GM18526 (cell line): ENCODE measurements around the gene KATNAL2.

Experiments used
- POLR2A ChIP-seq: IDR thresholded peaks from 3 replicates; pipeline ENCODE4 v1.6.1; 2011; ENCODE audit not compliant: insufficient read length; ENCODE audit errors: extremely low read depth

The KATNAL2 gene, protein sequence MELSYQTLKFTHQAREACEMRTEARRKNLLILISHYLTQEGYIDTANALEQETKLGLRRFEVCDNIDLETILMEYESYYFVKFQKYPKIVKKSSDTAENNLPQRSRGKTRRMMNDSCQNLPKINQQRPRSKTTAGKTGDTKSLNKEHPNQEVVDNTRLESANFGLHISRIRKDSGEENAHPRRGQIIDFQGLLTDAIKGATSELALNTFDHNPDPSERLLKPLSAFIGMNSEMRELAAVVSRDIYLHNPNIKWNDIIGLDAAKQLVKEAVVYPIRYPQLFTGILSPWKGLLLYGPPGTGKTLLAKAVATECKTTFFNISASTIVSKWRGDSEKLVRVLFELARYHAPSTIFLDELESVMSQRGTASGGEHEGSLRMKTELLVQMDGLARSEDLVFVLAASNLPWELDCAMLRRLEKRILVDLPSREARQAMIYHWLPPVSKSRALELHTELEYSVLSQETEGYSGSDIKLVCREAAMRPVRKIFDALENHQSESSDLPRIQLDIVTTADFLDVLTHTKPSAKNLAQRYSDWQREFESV

DNA sequence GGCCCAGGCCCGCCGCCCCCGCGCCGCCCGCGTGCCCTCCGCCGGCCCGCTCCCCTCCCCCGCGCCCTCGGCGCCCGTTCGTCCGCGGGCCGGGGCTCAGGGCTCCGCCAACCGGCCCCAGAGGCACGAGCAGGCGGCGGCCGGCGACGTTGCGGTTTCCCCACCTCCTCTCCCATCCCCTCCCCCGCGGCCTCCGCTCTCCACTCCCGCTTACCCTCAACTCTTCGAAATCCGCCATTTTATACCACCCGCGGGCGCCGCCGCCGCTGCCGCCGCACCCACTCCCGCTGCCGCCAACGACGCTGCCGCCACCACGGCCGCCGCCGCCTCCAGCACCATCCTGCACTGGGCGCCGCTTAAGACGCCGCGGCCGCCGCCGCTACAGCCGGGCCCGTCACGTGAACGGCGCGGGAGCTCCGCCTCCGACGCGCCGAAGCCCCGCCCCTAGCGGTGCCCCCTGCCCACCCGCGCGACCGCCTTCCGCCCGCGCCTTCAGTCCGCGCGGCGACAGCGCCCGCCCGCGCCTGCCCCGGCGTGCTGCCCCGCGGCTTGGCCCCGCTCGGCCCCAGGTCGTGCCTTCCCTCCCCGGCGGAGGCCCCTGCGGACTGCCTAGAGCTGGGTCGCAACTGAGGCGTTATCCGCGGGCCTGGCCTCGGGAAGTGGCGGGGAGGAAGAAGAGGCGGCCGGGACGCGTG lies at the start of gene KATNAL2, which contains the start of gene PIAS2:
KATNAL2 (plus strand) TSS at position 495 of the 695 bp plus-strand sequence. CDS start 29,271 bp downstream, outside the sequence.
PIAS2 (minus strand) TSS at position 400 of the 695 bp plus-strand sequence; CDS start at position 238, 162 bp downstream.
- TF ChIP-seq POLR2A = peak; percentile 93

DNA sequence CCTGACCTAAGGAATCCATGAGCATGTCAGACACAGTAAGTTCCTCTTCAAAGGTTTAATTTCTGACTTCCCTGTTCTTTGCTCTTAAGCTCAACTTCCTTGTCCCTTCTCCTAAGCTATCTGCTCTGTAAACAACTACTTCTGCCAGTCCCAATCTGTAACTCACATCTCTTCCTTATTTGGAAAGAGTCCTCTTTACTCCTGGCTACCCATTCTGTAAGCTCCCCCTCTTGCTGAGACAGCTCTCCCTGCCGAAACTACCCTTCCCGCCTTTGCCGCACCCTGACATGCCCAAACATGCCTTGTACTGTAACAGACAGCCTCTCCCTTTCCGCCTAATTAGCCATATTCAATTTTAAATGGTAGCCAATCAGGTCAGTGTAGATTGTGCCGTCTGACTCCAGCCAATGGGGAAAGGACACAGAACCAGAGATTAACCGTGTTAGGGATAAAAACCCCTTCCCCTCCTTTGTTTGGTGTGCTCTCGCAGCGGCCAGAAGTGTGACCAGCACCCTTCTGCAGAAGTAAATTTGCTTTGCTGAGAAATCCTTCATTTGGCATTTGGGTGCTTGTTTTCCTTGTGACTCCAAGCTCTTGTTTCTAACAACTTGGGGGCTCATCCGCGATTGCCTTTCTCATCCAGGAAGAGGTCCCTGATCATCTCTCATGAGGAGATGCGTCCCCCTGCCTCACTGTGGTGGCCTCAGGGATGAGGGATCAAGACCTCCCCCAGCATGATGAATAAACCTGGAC lies 49.1 kb upstream of the KATNAL2 start:
- TF ChIP-seq POLR2A = no peak

DNA sequence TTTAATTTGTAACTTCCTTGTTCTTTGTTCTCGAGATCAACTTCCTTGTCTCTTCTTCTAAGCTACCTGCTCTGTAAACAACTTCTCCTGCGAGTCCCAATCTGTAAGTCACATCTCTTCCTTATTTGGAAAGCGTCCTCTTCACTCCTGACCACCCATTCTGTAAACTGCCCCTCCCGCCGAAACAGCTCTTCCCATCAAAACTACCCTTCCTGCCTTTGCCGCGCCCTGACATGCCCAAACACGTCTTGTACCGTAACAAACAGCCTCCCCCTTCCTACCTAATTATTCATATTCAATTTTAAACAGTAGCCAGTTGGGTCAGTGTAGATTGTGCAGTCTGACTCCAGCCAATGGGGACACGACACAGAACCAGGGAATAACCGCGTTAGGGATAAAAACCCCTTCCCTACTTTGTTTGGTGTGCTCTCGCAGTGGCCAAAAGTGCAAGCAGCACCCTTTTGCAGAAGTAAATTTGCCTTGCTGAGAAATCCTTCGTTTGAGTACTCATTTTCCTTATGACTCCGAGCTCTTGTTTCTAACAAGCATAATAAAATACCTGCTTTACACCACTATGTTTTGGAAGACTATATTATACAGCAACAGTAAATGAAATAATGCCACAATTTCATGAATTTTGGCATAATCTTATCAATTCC lies 39.9 kb upstream of the KATNAL2 start:
- no peak for TF ChIP-seq POLR2A

DNA sequence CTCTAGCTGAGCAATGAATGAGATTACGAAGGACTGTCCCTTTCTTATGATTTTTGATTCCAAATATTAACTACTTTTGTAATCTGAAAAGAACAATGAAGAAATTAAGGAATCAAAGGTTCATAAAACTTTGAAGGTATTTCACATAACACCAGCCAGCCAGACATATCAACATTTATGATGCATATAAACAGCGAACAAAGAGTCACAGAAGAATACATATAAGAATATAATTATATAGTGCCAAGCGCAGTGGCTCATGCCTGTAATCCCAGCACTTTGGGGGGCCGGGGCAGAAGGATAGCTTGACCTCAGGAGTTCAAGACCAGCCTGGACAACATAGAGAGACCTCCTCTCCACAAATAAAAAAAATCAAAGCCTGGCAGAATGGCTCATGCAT lies 34.2 kb upstream of the KATNAL2 start:
- TF ChIP-seq POLR2A = no peak

DNA sequence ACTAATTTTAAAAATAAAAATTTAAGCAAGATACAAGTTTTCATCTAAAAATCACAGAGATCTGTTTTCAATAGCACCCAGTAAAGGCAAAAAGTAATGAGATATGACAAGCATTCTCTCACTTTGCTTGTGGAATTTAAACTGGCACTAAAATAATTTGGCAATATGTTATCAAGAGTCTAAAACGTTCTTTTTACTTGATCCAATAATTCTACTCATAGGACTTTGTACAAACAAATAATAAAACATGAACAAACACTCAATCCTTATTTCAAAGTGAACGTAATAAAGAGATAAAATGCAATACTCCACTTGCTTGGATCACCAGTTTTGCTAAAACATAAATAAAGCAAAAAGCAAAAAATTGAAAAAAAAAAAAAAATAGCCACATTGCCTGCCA lies 30.5 kb upstream of the KATNAL2 start:
- no peak for TF ChIP-seq POLR2A

DNA sequence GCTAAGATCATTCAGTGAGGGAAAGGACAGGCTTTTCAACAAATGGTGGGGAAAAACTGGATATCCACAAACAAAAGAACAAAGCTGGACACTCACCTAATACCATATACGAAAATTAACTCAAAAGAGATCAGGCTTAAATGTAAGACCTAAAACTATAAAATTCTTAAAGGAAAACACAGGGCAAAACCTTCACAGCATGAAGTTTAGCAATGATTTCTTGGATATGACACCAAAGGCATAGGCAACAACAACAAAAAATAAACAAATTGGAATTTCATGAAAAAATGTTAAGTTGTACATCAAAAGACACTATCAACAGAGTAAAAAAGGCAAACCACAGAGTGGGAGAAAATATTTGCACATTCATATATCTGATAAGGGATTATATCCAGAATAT lies 28.4 kb upstream of the KATNAL2 start:
- TF ChIP-seq POLR2A = no peak

DNA sequence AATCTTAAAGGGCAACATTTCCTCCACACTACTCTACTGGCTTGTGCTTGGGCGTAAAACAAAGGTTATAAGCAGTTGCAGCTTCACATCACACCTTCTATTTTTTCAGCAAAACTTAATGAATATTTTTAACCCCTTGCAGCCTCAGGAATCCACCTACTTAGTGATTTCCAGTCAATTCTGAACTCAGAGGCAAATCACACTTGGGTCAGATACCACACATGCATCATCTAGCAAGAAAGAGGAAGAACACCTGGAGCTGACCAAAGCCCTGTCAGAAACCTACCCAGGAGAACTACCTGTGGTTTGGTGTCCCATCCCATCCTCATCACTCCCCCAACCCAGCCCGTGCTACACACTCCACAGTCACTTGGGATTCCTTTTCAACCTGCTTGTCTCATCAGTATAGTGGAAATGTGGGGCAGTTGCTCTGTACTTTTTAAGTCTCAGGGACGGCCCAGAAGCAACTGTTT lies 25.6 kb upstream of the KATNAL2 start:
- no peak for TF ChIP-seq POLR2A

DNA sequence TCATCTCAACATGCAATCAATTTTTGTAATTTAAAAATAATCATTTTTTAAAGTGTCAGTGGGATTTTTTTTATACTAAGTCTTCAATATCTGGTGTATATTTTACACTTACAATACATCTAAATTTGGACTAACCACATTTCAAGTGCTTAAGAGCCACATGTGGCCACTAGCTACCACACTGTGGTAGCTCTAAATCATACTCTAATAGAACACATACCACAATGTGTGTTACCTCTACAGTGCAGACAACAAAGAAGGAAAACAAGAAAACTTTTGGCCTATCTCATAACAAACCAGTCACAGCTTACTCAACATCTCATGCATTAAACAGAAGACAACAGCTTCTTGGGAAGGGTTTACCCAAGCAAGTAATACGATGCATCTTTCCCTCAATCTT lies 24.6 kb upstream of the KATNAL2 start:
- TF ChIP-seq POLR2A = no peak

DNA sequence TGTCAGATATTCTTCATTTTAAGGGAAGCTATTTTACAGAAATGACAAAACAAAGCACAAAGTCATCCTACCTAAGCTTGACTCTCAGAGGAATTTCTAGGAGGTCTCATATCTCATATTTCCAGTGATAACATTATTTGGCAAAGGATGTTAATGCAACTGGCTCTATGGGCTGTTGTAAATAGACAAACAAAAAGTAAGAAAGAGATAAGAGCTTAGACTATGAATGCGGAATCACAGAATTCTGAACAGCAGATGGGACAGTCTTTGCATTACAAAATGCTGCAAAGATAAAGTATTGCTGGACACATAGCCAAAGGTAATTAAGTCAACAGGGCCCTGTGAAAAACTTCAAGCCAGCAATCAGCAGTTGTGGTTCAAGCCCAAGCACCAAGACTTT lies 24.0 kb upstream of the KATNAL2 start:
- TF ChIP-seq POLR2A = no peak

DNA sequence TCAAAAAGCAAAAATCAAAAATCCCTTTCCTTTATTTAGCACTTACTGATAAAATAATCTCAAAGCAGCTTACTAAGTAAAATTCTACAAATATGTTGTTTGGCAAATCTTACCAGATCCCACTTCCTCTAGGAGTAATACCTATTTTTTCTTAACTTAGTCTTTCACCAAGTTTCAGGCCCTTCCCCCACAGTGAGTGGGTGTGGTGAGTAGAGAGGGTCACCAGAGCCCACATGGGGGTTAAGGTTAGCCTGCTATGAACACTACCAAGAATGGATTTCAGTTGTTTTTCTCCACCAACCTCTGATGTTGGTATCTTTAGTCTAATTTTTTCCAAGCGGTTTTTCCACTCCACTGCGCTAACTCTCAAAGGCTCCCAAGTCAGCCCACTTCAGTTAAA lies 23.3 kb upstream of the KATNAL2 start:
- TF ChIP-seq POLR2A = no peak

DNA sequence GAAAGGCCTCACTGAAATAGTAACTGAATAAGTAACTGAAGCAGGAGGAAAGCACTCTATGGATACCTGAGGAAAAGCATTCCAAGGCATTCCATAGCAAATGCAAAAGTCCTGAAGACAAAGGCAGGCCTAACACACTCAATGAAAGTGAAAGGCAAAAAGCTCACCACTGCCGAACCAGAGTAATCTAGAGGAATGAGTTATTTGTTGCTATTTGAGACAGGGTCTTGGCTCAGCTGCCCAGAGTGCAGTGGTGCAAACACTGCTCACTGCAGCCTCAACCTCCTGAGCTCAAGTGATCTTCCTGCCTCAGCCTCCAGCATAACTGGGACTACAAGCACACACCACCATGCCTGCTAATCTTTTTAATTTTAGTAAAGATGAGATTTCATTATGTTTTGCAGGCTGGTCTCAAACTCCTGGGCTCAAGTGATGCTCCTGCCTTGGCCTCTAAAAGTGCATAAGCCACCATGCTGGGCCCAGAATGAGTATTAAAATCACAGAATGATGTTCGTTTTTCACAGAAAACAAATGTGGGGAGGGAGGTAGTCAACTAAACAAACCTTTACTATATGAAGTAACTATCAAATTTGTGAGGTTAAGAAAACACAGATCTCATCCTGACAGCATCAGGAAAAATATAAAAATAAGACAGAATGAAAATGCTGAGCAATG lies 18.0 kb upstream of the KATNAL2 start:
- TF ChIP-seq POLR2A = no peak

DNA sequence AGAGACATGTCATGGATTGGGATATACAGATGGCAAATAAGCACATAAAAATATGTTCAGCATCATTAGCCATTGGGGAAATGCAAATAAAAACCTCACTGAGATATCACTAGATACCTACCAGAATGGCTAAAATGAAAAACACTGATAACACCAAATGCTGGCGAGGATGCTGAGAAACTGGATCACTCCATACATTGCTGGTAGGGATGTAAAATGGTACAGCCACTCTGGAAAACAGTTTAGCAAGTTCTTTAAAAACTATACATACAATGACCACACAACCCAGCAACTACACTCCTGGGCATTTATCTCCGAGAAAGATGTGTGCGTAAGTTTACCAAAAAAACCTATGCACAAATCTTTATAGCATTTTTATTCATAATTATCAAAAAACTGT lies 14.0 kb upstream of the KATNAL2 start:
- TF ChIP-seq POLR2A = no peak

DNA sequence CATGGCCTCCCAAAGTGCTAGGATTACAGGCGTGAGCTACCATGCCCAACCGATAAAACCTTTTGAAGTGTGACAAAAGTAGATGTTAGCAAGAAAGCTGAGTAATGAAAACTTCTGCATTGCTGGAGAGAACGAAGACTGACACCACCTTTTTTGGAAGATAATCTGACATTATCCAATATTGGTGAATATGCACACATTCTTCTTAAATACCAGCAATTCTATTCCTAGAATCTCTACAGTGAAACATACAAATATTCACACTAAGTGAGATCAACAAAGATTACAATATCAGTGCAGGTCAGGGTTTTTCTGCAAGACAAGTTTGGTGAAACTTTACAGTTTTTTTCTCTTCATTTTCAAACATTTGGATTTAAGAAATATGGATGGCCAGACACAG lies 7.9 kb upstream of the KATNAL2 start:
- no peak for TF ChIP-seq POLR2A

DNA sequence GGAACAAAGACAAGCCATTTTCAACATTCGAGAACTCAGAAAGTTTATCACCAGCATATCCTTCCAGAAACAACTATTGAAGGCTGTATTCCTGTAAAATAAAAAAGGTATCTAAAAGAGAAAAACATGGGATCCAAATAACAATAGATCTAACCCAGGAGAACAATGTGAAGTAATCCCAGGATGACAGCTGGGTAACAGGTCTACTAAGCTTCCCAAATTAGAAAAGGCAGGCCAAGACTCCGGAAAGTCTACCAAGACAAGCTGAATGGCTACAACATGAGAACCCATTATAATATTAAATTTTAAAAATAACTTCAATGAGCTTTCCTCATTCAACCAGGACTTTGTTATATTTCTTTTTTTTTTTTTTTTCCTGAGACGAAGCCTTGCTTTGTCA lies 6.5 kb upstream of the KATNAL2 start:
- no peak for TF ChIP-seq POLR2A

DNA sequence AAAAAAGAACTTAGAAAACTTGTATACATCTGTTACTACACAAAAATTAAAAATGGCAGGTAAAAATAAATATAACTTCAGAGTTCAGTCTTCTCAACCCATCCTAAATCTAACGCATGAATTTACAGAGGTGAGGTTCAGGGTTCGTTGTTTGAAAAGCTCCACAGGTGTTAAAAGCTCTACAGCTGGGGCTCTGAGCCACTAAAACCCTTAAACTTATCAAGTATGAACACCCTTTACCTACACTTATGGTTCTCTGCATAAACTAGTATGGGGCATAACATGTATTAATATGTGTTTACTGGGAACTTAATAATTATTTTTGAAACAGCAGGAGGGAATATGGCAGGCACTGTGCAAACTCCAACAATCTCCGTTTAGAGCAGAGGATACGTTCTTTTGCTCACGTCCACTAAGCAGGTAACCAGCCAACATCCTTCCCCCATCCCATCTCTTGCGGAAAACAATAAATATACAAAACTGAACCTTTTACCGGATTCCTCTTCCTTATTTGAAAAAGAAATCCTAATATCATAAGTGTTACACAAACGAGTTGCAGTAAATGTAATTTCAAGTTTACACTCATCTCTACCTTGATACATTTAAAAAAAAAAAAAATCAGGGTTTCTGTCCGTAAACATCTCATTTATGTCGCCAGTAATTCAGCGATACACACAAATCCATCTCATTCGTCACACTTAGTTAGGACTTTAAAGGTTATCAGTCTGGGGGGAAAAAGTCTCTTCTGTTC lies 1.4 kb upstream of the KATNAL2 start:
- no peak for TF ChIP-seq POLR2A
